HEK293 (cell line): ENCODE results near the gene MLLT3.
A peak's percentile ranks its signal among the peaks of the same experiment; 100 is the strongest.

Experiments used
- CTCF ChIA-PET: fragments of 350-600 bp; formaldehyde crosslinking; extraction: SDS; loops from one replicate; lab custom pipeline; 2021; ENCODE audit warnings: antibody characterized with exemption; lab: Yijun Ruan, JAX
- POLR2A ChIA-PET: fragments of 300-600 bp; formaldehyde crosslinking; extraction: SDS; loops from one replicate; lab custom pipeline; 2020; ENCODE audit warnings: antibody characterized with exemption, inconsistent platforms; lab: Yijun Ruan, JAX
- H3K27ac ChIP-seq: fragments of 200-500 bp; sonication (Bioruptor generic); 2 replicates; pipeline ENCODE4 v1.5.1; 2014; ENCODE audit warnings: low read depth, low read length, control low read depth, inconsistent platforms; ENCODE audit errors: extremely low read depth
- H3K36me3 ChIP-seq, 2 experiments: fragments of 200-500 bp in 1 of 2; sonication (Bioruptor generic) in 1 of 2; 1 replicate in 1 of 2; 2 replicates in 1 of 2; pipeline ENCODE4 v1.5.1; 2014 to 2017; ENCODE audit warnings: inconsistent platforms in 2 of 2, low read length in 2 of 2; ENCODE audit not compliant: control insufficient read depth in 2 of 2, insufficient read depth in 1 of 2
- H3K4me1 ChIP-seq: fragments of 200-500 bp; sonication (Bioruptor generic); 2 replicates; pipeline ENCODE4 v1.5.1; 2014; ENCODE audit warnings: mild to moderate bottlenecking, low read length, inconsistent platforms; ENCODE audit not compliant: control insufficient read depth, insufficient read depth
- H3K4me3 ChIP-seq: 2 replicates; pipeline ENCODE4 v1.5.1; 2011; ENCODE audit warnings: low read depth, mild to moderate bottlenecking, control low read depth, low read length, moderate library complexity
- H3K9me3 ChIP-seq: fragments of 200-500 bp; sonication (Bioruptor generic); 2 replicates; pipeline ENCODE4 v1.5.1; 2014; ENCODE audit warnings: low read depth, low read length, inconsistent platforms; ENCODE audit not compliant: control insufficient read depth, insufficient read depth
- ATF2 ChIP-seq: fragments of 450-650 bp; formaldehyde crosslinking; IDR thresholded peaks from 2 replicates; pipeline ENCODE4 v1.5.1; 2016; ENCODE audit warnings: missing biosample characterization, missing genetic modification characterization, low read depth
- FEZF1 ChIP-seq: fragments of 450-650 bp; formaldehyde crosslinking; IDR thresholded peaks from 2 replicates; pipeline ENCODE4 v1.5.1; 2016; ENCODE audit warnings: missing biosample characterization, missing genetic modification characterization
- HIC1 ChIP-seq: fragments of 450-650 bp; formaldehyde crosslinking; IDR thresholded peaks from 2 replicates; pipeline ENCODE4 v1.5.1; 2016; ENCODE audit warnings: missing biosample characterization, missing genetic modification characterization
- HOXD13 ChIP-seq: sonication (generic); formaldehyde crosslinking; IDR thresholded peaks from 2 replicates; pipeline ENCODE4 v1.8.0; 2022; ENCODE audit warnings: missing genetic modification reagents, borderline replicate concordance
- IKZF3 ChIP-seq: fragments of 450-650 bp; IDR thresholded peaks from 2 replicates; pipeline ENCODE4 v1.5.0; 2018; ENCODE audit warnings: missing biosample characterization, mild to moderate bottlenecking, missing genetic modification characterization, moderate library complexity
- KLF1 ChIP-seq: fragments of 450-650 bp; formaldehyde crosslinking; IDR thresholded peaks from 2 replicates; pipeline ENCODE4 v1.5.1; 2016; ENCODE audit warnings: missing biosample characterization, missing genetic modification characterization
- KLF10 ChIP-seq: fragments of 450-650 bp; IDR thresholded peaks from 2 replicates; pipeline ENCODE4 v1.5.1; 2018; ENCODE audit warnings: missing biosample characterization, mild to moderate bottlenecking, missing genetic modification characterization
- KLF7 ChIP-seq: fragments of 450-650 bp; formaldehyde crosslinking; IDR thresholded peaks from 2 replicates; pipeline ENCODE4 v1.5.1; 2016; ENCODE audit warnings: missing biosample characterization, missing genetic modification characterization, borderline replicate concordance
- PATZ1 ChIP-seq: fragments of 450-650 bp; formaldehyde crosslinking; IDR thresholded peaks from 2 replicates; pipeline ENCODE4 v1.5.1; 2016; ENCODE audit warnings: missing biosample characterization, missing genetic modification characterization
- SCRT2 ChIP-seq: fragments of 450-650 bp; formaldehyde crosslinking; IDR thresholded peaks from 2 replicates; pipeline ENCODE4 v1.5.1; 2016; ENCODE audit warnings: missing biosample characterization, missing genetic modification characterization
- SP7 ChIP-seq: fragments of 450-650 bp; formaldehyde crosslinking; IDR thresholded peaks from 2 replicates; pipeline ENCODE4 v1.5.1; 2016; ENCODE audit warnings: missing biosample characterization, missing genetic modification characterization
- TRIM28 ChIP-seq: IDR thresholded peaks from 2 replicates; pipeline ENCODE4 v1.6.1; 2011; ENCODE audit warnings: low read length, control low read depth, borderline replicate concordance
- ZBTB17 ChIP-seq: fragments of 450-650 bp; formaldehyde crosslinking; IDR thresholded peaks from 2 replicates; pipeline ENCODE4 v1.5.1; 2016; ENCODE audit warnings: missing biosample characterization, missing genetic modification characterization
- ZBTB21 ChIP-seq: fragments of 450-650 bp; formaldehyde crosslinking; IDR thresholded peaks from 2 replicates; pipeline ENCODE4 v1.5.1; 2017; ENCODE audit warnings: missing biosample characterization, missing genetic modification characterization
- ZBTB44 ChIP-seq: fragments of 450-650 bp; IDR thresholded peaks from 2 replicates; pipeline ENCODE4 v1.5.1; 2018; ENCODE audit warnings: missing biosample characterization, mild to moderate bottlenecking, missing genetic modification characterization
- ZEB2 ChIP-seq: fragments of 450-650 bp; formaldehyde crosslinking; IDR thresholded peaks from 2 replicates; pipeline ENCODE4 v1.5.1; 2016; ENCODE audit warnings: missing biosample characterization, missing genetic modification characterization
- ZNF121 ChIP-seq: fragments of 450-650 bp; formaldehyde crosslinking; IDR thresholded peaks from 2 replicates; pipeline ENCODE4 v1.5.1; 2016; ENCODE audit warnings: missing biosample characterization, missing genetic modification characterization
- ZNF19 ChIP-seq: fragments of 450-650 bp; formaldehyde crosslinking; IDR thresholded peaks from 2 replicates; pipeline ENCODE4; 2016; ENCODE audit warnings: missing biosample characterization, missing genetic modification characterization, low read depth
- ZNF239 ChIP-seq: fragments of 450-650 bp; formaldehyde crosslinking; IDR thresholded peaks from 2 replicates; pipeline ENCODE4 v1.5.1; 2016; ENCODE audit warnings: missing biosample characterization, missing genetic modification characterization
- ZNF248 ChIP-seq: fragments of 450-650 bp; formaldehyde crosslinking; IDR thresholded peaks from 2 replicates; pipeline ENCODE4 v1.5.1; 2017; ENCODE audit warnings: missing biosample characterization, missing genetic modification characterization
- ZNF350 ChIP-seq: fragments of 450-650 bp; formaldehyde crosslinking; IDR thresholded peaks from 2 replicates; pipeline ENCODE4 v1.5.0; 2017; ENCODE audit warnings: missing biosample characterization, mild to moderate bottlenecking, missing genetic modification characterization
- ZNF362 ChIP-seq: fragments of 450-650 bp; formaldehyde crosslinking; IDR thresholded peaks from 2 replicates; pipeline ENCODE4 v1.5.1; 2016; ENCODE audit warnings: missing biosample characterization, missing genetic modification characterization
- ZNF366 ChIP-seq: fragments of 450-650 bp; formaldehyde crosslinking; conservative IDR thresholded peaks from 2 replicates; pipeline ENCODE4 v1.5.1; 2016; ENCODE audit warnings: missing biosample characterization, missing genetic modification characterization
- ZNF404 ChIP-seq: fragments of 450-650 bp; formaldehyde crosslinking; IDR thresholded peaks from 2 replicates; pipeline ENCODE4 v1.5.1; 2017; ENCODE audit warnings: missing biosample characterization, missing genetic modification characterization
- ZNF501 ChIP-seq: fragments of 450-650 bp; formaldehyde crosslinking; IDR thresholded peaks from 2 replicates; pipeline ENCODE4 v1.5.1; 2016; ENCODE audit warnings: missing biosample characterization, missing genetic modification characterization
- ZNF561 ChIP-seq: fragments of 450-650 bp; IDR thresholded peaks from 2 replicates; pipeline ENCODE4 v1.5.1; 2018; ENCODE audit warnings: missing biosample characterization, missing genetic modification characterization, borderline replicate concordance
- ZNF621 ChIP-seq: fragments of 450-650 bp; formaldehyde crosslinking; IDR thresholded peaks from 2 replicates; pipeline ENCODE4 v1.5.1; 2017; ENCODE audit warnings: missing biosample characterization, missing genetic modification characterization
- ZNF629 ChIP-seq: fragments of 450-650 bp; formaldehyde crosslinking; IDR thresholded peaks from 2 replicates; pipeline ENCODE4 v1.5.1; 2017; ENCODE audit warnings: missing biosample characterization, missing genetic modification characterization
- ZNF660 ChIP-seq: fragments of 450-650 bp; IDR thresholded peaks from 2 replicates; pipeline ENCODE4 v1.5.1; 2018; ENCODE audit warnings: missing biosample characterization, mild to moderate bottlenecking, missing genetic modification characterization
- ZNF843 ChIP-seq: fragments of 450-650 bp; formaldehyde crosslinking; IDR thresholded peaks from 2 replicates; pipeline ENCODE4 v1.5.1; 2016; ENCODE audit warnings: missing biosample characterization, missing genetic modification characterization
- ZXDB ChIP-seq: fragments of 450-650 bp; formaldehyde crosslinking; IDR thresholded peaks from 2 replicates; pipeline ENCODE4 v1.5.1; 2016; ENCODE audit warnings: missing biosample characterization, missing genetic modification characterization

The MLLT3 gene

GRCh38 chr9:20618361-20618802 is 3.9 kb downstream of the MLLT3 start:
- Histone ChIP-seq H3K9me3 (no peaks in the 10 kb centered on the region), H3K36me3 (no peaks in the 10 kb centered on the region; a peak in 1 of 3 replicates), H3K27ac (peak overlapping the region; percentile 99), H3K4me1 (peaks cover 29% of the 10 kb centered on the region), H3K4me3 (no peak overlapping the region)
- ChIA-PET CTCF (interaction anchor here (0.6 to 1.4 kb wide), 5 partner anchors 14 to 322 kb away, joined by 3 to 6 read pairs (median 3); no protein-coding TSS in a partner anchor), POLR2A (interaction anchor here (0.8 to 1.8 kb wide), 3 partner anchors 13 to 66 kb away, joined by 3 to 6 read pairs (median 5); partner anchors contain the start of gene FOCAD)
- peak; percentile 34; the same call in 1 of the 2 replicates for TF ChIP-seq KLF10 (tag by site-specific recombination)
- no peak for TF ChIP-seq ZNF404 (tag by site-specific recombination)
- TF ChIP-seq ZNF629 (tag by site-specific recombination), result peak; percentile 81
- TF ChIP-seq ZBTB44 (tag by site-specific recombination), result peak; percentile 41; the same call in 1 of the 2 replicates
- peak; percentile 79 for TF ChIP-seq ZNF366
- TF ChIP-seq KLF1 (tag by site-specific recombination), result peak; percentile 88
- peak; percentile 94 for TF ChIP-seq IKZF3 (tag by site-specific recombination)
- peak; percentile 87 for TF ChIP-seq ZEB2 (tag by site-specific recombination)
- peak; percentile 71 for TF ChIP-seq ZNF843 (tag by site-specific recombination)
- TF ChIP-seq ZBTB17 (tag by site-specific recombination), result peak; percentile 58
- TF ChIP-seq ZNF561 (tag by site-specific recombination), result 0 out of 2 replicates have a peak, but pooled peaks have one; percentile 22
- peak; percentile 26; the same call in 1 of the 2 replicates for TF ChIP-seq HOXD13
- TF ChIP-seq ZNF660 (tag by site-specific recombination), result 0 out of 2 replicates have a peak, but pooled peaks have one; percentile 34
- TF ChIP-seq ZNF19 (tag by site-specific recombination), result no peak
- peak; percentile 83 for TF ChIP-seq SP7 (tag by site-specific recombination)
- TF ChIP-seq ZNF248 (tag by site-specific recombination), result no peak
- no peak for TF ChIP-seq ZNF621
- 0 out of 2 replicates have a peak, but pooled peaks have one; percentile 54 for TF ChIP-seq ATF2 (tag by site-specific recombination)
- 0 out of 2 replicates have a peak, but pooled peaks have one; percentile 13 for TF ChIP-seq SCRT2
- peak; percentile 89; the same call in 1 of the 2 replicates for TF ChIP-seq KLF7 (tag by site-specific recombination)
- TF ChIP-seq ZBTB21 (tag by site-specific recombination), result peak; percentile 67; the same call in 1 of the 2 replicates
- TF ChIP-seq HIC1 (tag by site-specific recombination), result no peak
- no peak for TF ChIP-seq ZNF121
- TF ChIP-seq ZXDB (tag by site-specific recombination), result peak; percentile 58
- peak; percentile 38; the same call in 1 of the 2 replicates for TF ChIP-seq ZNF501 (tag by site-specific recombination)
- peak; percentile 67; the same call in 1 of the 2 replicates for TF ChIP-seq FEZF1
- no peak for TF ChIP-seq PATZ1
- peak; percentile 26; the same call in 1 of the 2 replicates for TF ChIP-seq TRIM28
- TF ChIP-seq ZNF350, result no peak
- TF ChIP-seq ZNF362 (tag by site-specific recombination), result no peak
- no peak for TF ChIP-seq ZNF239
